ENCODE measurements around the gene POU2F1.

GRCh38 chr1:167447521-167448136 is 226.9 kb downstream of the POU2F1 start:
- no peak for TF ChIP-seq JUNB (IDR thresholded peaks at IDR 0.05; ENCODE audit: unreplicated experiment)
- no peak for TF ChIP-seq REST (IDR thresholded peaks at IDR 0.05; ENCODE audit: unreplicated experiment)
